ENCODE measurements around the gene NRCAM.
"Not testable (repeated sequence)": the region's sequence is repeated elsewhere in the genome, so short reads cannot be mapped to it uniquely, and the experiment has no call there.

NRCAM gene

GRCh38 chr7:108282427-108282996, 173.7 kb downstream of the NRCAM start:
- DNase-seq (ENCODE audit: low read depth in 2 of 2), result no peak

- no peak for DNase-seq (ENCODE audit: low read depth in 2 of 2)
Observed at GRCh38 chr7:108280136-108280535, 176.1 kb downstream of the NRCAM start.

GRCh38 chr7:108278776-108279175, 177.5 kb downstream of the NRCAM start:
- no peak for DNase-seq (ENCODE audit: low read depth in 2 of 2)

GRCh38 chr7:108278281-108278680, 178.0 kb downstream of the NRCAM start:
- no peak for DNase-seq (ENCODE audit: low read depth in 2 of 2)

- DNase-seq (ENCODE audit: low read depth in 2 of 2), result not testable (repeated sequence)
Observed at GRCh38 chr7:108274447-108274846, 181.8 kb downstream of the NRCAM start.

GRCh38 chr7:108272891-108273290, 183.3 kb downstream of the NRCAM start:
- not testable (repeated sequence) for DNase-seq (ENCODE audit: low read depth in 2 of 2)

GRCh38 chr7:108270385-108271015, 185.7 kb downstream of the NRCAM start:
- no peak for DNase-seq (ENCODE audit: low read depth in 2 of 2)

- DNase-seq (ENCODE audit: low read depth in 2 of 2), result no peak
Observed at GRCh38 chr7:108268200-108268820, 187.9 kb downstream of the NRCAM start.

GRCh38 chr7:108267615-108268014, 188.6 kb downstream of the NRCAM start:
- DNase-seq (ENCODE audit: low read depth in 2 of 2), result no peak

GRCh38 chr7:108266491-108266890, 189.7 kb downstream of the NRCAM start:
- no peak for DNase-seq (ENCODE audit: low read depth in 2 of 2)

- DNase-seq (ENCODE audit: low read depth in 2 of 2), result no peak
Observed at GRCh38 chr7:108266035-108266434, 190.2 kb downstream of the NRCAM start.

GRCh38 chr7:108265007-108265406, 191.2 kb downstream of the NRCAM start:
- DNase-seq (ENCODE audit: low read depth in 2 of 2), result no peak

- DNase-seq (ENCODE audit: low read depth in 2 of 2), result no peak
Observed at GRCh38 chr7:108263425-108263824, 192.8 kb downstream of the NRCAM start.

GRCh38 chr7:108261560-108262255, 194.5 kb downstream of the NRCAM start:
- DNase-seq (ENCODE audit: low read depth in 2 of 2), result no peak

- DNase-seq (ENCODE audit: low read depth in 2 of 2), result not testable (repeated sequence)
Observed at GRCh38 chr7:108259447-108259846, 196.8 kb downstream of the NRCAM start.

- DNase-seq (ENCODE audit: low read depth in 2 of 2), result no peak
Observed at GRCh38 chr7:108257954-108258353, 198.3 kb downstream of the NRCAM start.

- DNase-seq (ENCODE audit: low read depth in 2 of 2), result no peak
Observed at GRCh38 chr7:108254259-108254658, 202.0 kb downstream of the NRCAM start.

- no peak for DNase-seq (ENCODE audit: low read depth in 2 of 2)
Observed at GRCh38 chr7:108253275-108254044, 202.8 kb downstream of the NRCAM start.

- DNase-seq (ENCODE audit: low read depth in 2 of 2), result no peak
Observed at GRCh38 chr7:108252177-108252576, 204.1 kb downstream of the NRCAM start.

- no peak for DNase-seq (ENCODE audit: low read depth in 2 of 2)
Observed at GRCh38 chr7:108251700-108252099, 204.5 kb downstream of the NRCAM start.

- DNase-seq (ENCODE audit: low read depth in 2 of 2), result no peak
Observed at GRCh38 chr7:108249453-108249852, 206.8 kb downstream of the NRCAM start.

- DNase-seq (ENCODE audit: low read depth in 2 of 2), result no peak
Observed at GRCh38 chr7:108248821-108249220, 207.4 kb downstream of the NRCAM start.
